ENCODE measurements around the gene ADGRV1.
"Not testable (repeated sequence)": the region's sequence is repeated elsewhere in the genome, so short reads cannot be mapped to it uniquely, and the experiment has no call there.

ADGRV1 gene

DNA sequence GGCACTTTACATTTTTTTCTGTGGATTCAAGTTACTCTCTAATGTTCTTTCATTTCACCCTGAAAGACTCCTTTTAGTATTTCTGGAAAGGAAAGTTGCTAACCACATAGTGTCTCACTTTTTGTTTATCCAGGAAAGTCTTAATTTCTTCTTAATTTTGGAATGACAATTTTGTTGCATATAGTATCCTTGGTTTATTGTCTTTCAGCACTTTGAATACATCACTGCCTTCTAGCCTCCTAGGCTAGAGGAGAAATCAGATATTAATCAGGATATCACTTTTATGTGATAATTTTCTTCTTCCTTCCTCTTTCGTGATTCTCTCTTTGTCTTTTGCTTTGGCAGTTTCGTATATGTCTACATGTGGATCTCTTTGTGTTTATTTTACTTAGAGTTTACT is 11.4 kb downstream of the ADGRV1 start:
- DNase-seq (ENCODE audit: extremely low read depth, low read depth) = no peak
- TF ChIP-seq, protein P1, sequence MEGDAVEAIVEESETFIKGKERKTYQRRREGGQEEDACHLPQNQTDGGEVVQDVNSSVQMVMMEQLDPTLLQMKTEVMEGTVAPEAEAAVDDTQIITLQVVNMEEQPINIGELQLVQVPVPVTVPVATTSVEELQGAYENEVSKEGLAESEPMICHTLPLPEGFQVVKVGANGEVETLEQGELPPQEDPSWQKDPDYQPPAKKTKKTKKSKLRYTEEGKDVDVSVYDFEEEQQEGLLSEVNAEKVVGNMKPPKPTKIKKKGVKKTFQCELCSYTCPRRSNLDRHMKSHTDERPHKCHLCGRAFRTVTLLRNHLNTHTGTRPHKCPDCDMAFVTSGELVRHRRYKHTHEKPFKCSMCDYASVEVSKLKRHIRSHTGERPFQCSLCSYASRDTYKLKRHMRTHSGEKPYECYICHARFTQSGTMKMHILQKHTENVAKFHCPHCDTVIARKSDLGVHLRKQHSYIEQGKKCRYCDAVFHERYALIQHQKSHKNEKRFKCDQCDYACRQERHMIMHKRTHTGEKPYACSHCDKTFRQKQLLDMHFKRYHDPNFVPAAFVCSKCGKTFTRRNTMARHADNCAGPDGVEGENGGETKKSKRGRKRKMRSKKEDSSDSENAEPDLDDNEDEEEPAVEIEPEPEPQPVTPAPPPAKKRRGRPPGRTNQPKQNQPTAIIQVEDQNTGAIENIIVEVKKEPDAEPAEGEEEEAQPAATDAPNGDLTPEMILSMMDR (IDR thresholded peaks at IDR 0.05; ENCODE audit: low read depth, low read length, missing control alignments) = no peak
- no peak overlapping the region for H3K4me3 ChIP-seq (replicated peaks; ENCODE audit: low read depth, low read length)

DNA sequence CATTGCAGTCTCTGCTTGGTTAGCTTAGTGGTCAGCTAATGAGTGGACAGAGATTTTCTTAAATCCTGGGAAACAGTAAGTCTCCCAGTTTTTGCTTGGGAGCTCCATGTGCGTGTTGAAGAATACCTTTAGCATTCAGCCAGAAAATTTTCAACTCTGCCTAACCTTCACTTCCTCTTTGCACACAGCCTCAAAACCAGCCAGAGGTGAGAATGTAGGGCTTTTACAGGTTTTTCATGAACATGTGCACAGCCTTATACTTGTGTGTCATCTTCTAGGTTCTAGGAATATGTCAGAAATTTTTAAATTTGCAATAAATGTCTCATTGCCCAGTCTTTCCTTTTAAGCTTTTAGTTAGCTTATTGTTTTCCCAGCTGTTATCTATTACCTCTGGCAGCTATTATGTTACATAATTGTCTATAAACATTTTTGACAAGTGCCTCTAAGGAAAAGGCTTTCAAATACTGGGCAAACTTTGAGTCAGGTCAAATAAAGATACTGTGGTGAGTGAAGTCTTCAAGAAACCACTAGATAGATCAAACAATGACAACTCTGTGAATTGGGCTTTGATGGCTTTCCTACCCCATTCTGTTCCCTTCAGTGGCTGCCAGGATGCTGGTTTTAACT is 12.7 kb downstream of the ADGRV1 start:
- no peak overlapping the region for H3K4me3 ChIP-seq (replicated peaks; ENCODE audit: low read depth, low read length)
- DNase-seq (ENCODE audit: extremely low read depth, low read depth) = no peak
- TF ChIP-seq, protein P1 (IDR thresholded peaks at IDR 0.05; ENCODE audit: low read depth, low read length, missing control alignments) = no peak

DNA sequence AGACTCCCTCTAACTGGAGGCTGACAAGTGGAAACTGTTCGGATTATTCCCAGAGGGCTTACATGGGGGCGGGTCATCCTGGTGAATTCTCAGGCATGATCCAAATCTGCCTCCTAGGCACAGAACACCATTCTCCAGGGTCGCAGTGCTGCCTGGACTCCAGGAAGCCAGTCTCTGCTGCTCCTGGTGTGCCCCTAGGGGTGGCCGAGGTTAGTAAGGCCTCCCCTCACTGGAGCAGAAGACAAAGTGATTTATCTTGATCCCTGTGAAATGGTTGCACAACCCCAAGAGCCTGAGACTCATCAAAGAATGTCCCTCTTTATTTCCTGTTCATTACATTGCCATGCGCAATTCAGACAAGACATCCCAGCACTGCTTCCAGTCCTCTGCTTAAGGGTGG is 17.1 kb downstream of the ADGRV1 start:
- DNase-seq (ENCODE audit: extremely low read depth, low read depth) = no peak
- TF ChIP-seq, protein P1 (IDR thresholded peaks at IDR 0.05; ENCODE audit: low read depth, low read length, missing control alignments) = no peak
- H3K4me3 ChIP-seq (replicated peaks; ENCODE audit: low read depth, low read length) = no peak overlapping the region

DNA sequence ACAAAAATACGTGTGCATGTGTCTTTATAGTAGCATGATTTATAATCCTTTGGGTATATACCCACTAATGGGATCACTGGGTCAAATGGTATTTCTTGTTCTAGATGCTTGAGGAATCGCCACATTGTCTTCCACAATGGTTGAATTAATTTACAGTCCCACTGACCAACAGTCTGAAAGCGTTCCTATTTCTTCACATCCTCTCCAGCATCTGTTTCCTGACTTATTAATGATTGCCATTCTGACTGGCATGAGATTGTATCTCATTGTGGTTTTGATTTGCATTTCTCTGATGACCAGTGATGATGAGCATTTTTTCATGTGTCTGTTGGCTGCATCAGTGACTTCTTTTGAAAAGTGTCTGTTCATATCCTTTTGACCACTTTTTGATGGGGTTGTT is 18.0 kb downstream of the ADGRV1 start:
- not testable (repeated sequence) for DNase-seq (ENCODE audit: extremely low read depth, low read depth); H3K4me3 ChIP-seq (replicated peaks; ENCODE audit: low read depth, low read length)

DNA sequence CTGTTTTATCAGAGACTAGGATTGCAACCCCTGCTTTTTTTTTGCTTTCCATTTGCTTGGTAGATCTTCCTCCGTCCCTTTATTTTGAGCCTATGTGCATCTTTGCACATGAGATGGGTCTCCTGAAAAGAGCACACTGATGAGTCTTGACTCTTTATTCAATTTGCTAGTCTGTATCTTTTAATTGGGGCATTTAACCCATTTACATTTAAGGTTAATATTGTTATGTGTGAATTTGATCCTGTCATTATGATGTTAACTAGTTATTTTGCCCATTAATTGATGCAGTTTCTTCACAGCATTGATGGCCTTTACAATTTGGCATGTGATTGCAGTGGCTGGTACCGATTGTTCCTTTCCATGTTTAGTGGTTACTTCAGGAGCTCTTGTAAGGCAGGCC is 21.3 kb downstream of the ADGRV1 start:
- H3K4me3 ChIP-seq (replicated peaks; ENCODE audit: low read depth, low read length); DNase-seq (ENCODE audit: extremely low read depth, low read depth): not testable (repeated sequence)

DNA sequence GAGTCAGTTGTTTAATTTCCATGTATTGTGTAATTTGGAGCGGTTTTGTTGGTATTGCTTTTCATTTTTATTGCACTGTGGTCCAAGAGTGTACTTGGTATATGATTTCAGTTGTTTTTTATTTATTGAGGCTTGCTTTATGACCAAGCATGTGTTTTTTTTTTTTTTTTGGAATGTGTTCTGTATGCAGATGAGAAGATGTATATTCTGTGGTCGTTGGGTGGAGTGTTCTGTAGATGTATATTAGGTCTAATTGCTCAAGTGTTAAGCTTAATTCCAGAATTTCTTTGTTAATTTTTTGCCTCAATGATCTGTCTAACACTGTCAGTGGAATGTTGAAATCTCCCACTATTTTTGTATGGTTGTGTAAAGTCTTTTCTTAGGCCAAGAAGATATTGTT is 23.4 kb downstream of the ADGRV1 start:
- TF ChIP-seq, protein P1 (IDR thresholded peaks at IDR 0.05; ENCODE audit: low read depth, low read length, missing control alignments) = no peak
- DNase-seq (ENCODE audit: extremely low read depth, low read depth) = no peak
- H3K4me3 ChIP-seq (replicated peaks; ENCODE audit: low read depth, low read length) = no peak overlapping the region

DNA sequence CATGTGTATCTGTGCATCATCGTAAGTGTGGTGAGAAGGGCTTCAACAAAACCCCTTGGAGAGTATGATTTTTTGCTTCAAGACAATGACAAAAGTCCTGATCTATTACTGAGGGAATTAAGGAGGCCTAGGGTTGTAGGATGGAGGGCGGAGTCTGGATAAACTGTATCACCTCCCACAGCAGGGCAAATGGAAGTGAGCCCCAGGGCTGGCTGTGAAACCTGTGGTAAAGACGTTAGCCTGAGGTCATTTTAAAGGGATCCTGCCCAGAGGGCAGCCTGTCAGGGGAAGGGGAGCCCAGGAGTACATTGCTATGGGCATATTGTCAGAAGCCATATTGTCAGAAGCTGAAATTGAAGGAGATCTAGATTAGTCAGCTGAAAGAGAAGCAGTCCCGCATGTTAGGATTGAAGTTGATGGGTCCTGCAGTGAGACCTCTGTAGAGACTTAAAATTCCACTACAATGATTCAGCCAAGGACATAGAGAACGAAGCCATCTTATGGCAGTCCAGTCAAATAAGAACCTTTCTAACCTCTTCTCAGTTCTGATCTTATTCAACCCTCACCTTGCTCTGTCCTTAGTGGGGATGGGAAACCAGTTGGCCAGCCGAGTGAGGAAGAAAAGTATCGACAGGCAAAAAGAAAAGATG is 26.9 kb downstream of the ADGRV1 start:
- TF ChIP-seq, protein P1 (IDR thresholded peaks at IDR 0.05; ENCODE audit: low read depth, low read length, missing control alignments) = no peak
- no peak for DNase-seq (ENCODE audit: extremely low read depth, low read depth)
- H3K4me3 ChIP-seq (replicated peaks; ENCODE audit: low read depth, low read length) = no peak overlapping the region

DNA sequence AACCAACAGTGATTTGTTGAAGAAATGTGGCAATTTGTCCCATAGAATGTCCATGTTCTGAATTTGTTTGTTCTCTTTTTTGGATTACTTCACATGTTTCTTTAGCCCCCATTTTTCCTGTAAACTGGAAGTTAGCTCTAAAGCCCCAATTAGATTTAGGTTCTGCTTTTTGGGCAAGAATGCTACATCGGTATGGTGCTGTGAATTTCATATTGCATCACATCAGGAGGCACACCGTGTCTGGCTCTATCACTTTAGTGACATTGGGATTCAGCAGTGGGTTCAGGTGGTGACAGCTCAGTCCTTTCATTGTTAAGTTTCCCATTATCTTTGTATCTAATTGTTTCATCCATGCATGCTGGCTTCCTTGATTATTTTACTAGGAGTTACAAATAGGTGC is 27.9 kb downstream of the ADGRV1 start:
- no peak for DNase-seq (ENCODE audit: extremely low read depth, low read depth)
- no peak overlapping the region for H3K4me3 ChIP-seq (replicated peaks; ENCODE audit: low read depth, low read length)
- TF ChIP-seq, protein P1 (IDR thresholded peaks at IDR 0.05; ENCODE audit: low read depth, low read length, missing control alignments) = no peak
